ENCODE measurements around the gene TRAPPC1.

TRAPPC1 gene

GRCh38 chr17:7940034-7940433 is 8.3 kb upstream of the TRAPPC1 start:
- no peak for DNase-seq

GRCh38 chr17:7935859-7936258 is 4.1 kb upstream of the TRAPPC1 start:
- no peak for DNase-seq

- peak; percentile 46 for DNase-seq
Observed at GRCh38 chr17:7932949-7933348, 1.2 kb upstream of the TRAPPC1 start.

- no peak for DNase-seq
Observed at GRCh38 chr17:7932483-7932891, 741 bp upstream of the TRAPPC1 start.

- DNase-seq, result no peak
Observed at GRCh38 chr17:7930841-7931631, 710 bp downstream of the TRAPPC1 start.

GRCh38 chr17:7929158-7930023 is 2.4 kb downstream of the TRAPPC1 start, which contains the start of gene KCNAB3:
Gene KCNAB3, minus strand, starts transcription at chr17:7929856. Its CDS starts 421 bp downstream, at chr17:7929435.
- DNase-seq, result peak; percentile 85

- no peak for DNase-seq
Observed at GRCh38 chr17:7927596-7927995, 4.2 kb downstream of the TRAPPC1 start.

- DNase-seq, result peak; percentile 93
Observed at GRCh38 chr17:7922845-7923628, 8.7 kb downstream of the TRAPPC1 start.

- DNase-seq, result peak; percentile 34
Observed at GRCh38 chr17:7922269-7922844, 9.4 kb downstream of the TRAPPC1 start.

- no peak for DNase-seq
Observed at GRCh38 chr17:7916808-7917207, 14.9 kb downstream of the TRAPPC1 start.

GRCh38 chr17:7916385-7916682 is 15.4 kb downstream of the TRAPPC1 start:
- DNase-seq, result no peak

- peak; percentile 98 for DNase-seq
Observed at GRCh38 chr17:7915611-7916384, 15.9 kb downstream of the TRAPPC1 start, which contains the start of gene RNF227. Gene RNF227, minus strand, starts transcription at chr17:7916289. Its CDS starts 94 bp downstream, at chr17:7916195.

- DNase-seq, result no peak
Observed at GRCh38 chr17:7915179-7915610, 16.6 kb downstream of the TRAPPC1 start.

- DNase-seq, result no peak
Observed at GRCh38 chr17:7912927-7913524, 18.7 kb downstream of the TRAPPC1 start.

- DNase-seq, result no peak
Observed at GRCh38 chr17:7911116-7911515, 20.6 kb downstream of the TRAPPC1 start.

GRCh38 chr17:7910711-7911110 is 21.0 kb downstream of the TRAPPC1 start:
- no peak for DNase-seq

GRCh38 chr17:7910281-7910680 is 21.5 kb downstream of the TRAPPC1 start:
- no peak for DNase-seq

GRCh38 chr17:7909089-7909488 is 22.7 kb downstream of the TRAPPC1 start:
- no peak for DNase-seq

- no peak for DNase-seq
Observed at GRCh38 chr17:7903154-7904103, 28.3 kb downstream of the TRAPPC1 start.

- DNase-seq, result peak; percentile 58
Observed at GRCh38 chr17:7897773-7898172, 34.0 kb downstream of the TRAPPC1 start.

Measured in right hindlimb (tissue), 1 donor.